Muscle layer of duodenum (tissue), 2 donors: ENCODE measurements around the gene SETD9.

Source experiments
- H3K27ac ChIP-seq: one replicate; pipeline ENCODE4 v1.7.0; 2013; ENCODE audit warnings: mild to moderate bottlenecking, low read length
- H3K27me3 ChIP-seq: one replicate; pipeline ENCODE4 v1.7.0; 2013; ENCODE audit warnings: low read depth, mild to moderate bottlenecking, control low read depth, low read length
- H3K36me3 ChIP-seq, 2 donors: one replicate each; pipeline ENCODE4 v1.7.0; 2013; ENCODE audit warnings: low read length in 2 of 2, control low read depth in 1 of 2, mild to moderate bottlenecking in 1 of 2; ENCODE audit not compliant: insufficient read depth in 2 of 2, control insufficient read depth in 1 of 2
- H3K4me1 ChIP-seq, 2 donors: one replicate each; pipeline ENCODE4 v1.7.0; 2013; ENCODE audit warnings: low read length in 2 of 2, mild to moderate bottlenecking in 2 of 2, control low read depth in 1 of 2, moderate library complexity in 1 of 2; ENCODE audit not compliant: insufficient read depth in 2 of 2, control insufficient read depth in 1 of 2
- H3K4me3 ChIP-seq, 2 donors: one replicate each; pipeline ENCODE4 v1.7.0; 2013; ENCODE audit warnings: low read length in 2 of 2, low read depth in 1 of 2, mild to moderate bottlenecking in 1 of 2
- H3K9me3 ChIP-seq, 2 donors: one replicate each; pipeline ENCODE4 v1.7.0; 2013; ENCODE audit warnings: low read length in 2 of 2, control low read depth in 1 of 2, mild to moderate bottlenecking in 1 of 2; ENCODE audit not compliant: control insufficient read depth in 1 of 2
- donor health status: healthy.

The SETD9 gene, protein sequence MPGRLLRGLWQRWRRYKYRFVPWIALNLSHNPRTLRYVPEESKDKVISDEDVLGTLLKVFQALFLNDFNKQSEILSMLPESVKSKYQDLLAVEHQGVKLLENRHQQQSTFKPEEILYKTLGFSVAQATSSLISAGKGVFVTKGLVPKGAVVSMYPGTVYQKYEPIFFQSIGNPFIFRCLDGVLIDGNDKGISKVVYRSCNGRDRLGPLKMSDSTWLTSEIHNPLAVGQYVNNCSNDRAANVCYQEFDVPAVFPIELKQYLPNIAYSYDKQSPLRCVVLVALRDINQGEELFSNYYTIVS

DNA sequence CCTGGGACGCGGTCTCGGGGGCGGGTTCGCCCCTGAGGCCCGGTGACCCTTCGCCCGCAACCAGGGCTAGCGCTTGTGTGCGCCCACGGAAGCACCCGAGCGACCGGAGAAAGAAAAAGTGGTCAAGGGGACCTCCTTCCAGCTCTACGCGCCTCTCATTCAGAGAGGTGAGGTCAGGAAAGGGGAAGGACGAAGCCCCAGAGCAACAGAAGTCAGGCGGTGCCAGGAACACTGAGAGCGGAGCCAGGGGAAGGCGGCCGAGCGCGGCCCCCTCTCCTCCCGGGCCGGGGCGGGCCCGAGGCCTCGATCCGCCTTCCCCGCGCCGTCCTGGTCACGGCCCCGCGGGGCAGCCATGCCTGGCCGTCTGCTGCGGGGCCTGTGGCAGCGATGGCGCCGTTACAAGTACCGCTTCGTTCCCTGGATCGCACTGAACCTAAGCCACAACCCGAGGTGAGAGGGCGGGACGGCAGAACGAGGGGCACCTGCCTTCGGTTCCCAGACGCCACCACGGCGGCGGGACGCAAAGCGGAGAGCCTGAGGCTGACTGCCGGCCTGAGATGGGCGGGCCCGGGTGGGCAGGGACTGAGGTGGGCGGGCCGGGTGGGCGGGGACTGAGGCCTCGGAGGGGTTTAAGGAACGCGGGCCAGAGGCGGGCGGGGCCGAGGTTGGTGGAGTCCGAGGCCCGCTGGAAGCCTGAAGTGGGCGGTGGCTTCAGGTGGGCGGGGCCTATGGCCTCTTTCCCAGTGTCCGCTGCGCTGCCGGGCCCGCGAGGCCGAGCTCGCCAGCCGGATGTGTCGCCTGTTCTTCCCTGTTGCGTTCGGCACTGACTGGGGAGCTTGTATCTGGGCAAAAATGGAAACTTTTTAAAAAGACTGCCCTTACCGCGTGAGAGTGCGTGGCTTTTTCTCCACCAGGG lies at the start of gene SETD9:
TSS of gene SETD9 (plus strand) at position 303 of the 916 bp plus-strand sequence. CDS start at position 353, 50 bp downstream.
- Histone ChIP-seq H3K36me3 (peaks cover 0 to 6% of the 10 kb centered on the region in 2 donors), H3K4me1 (peaks cover 0 to 5% of the 10 kb centered on the region in 2 donors), H3K27me3 (no peaks in the 10 kb centered on the region), H3K9me3 (no peaks in the 10 kb centered on the region), H3K4me3 (peak within 1 kb of the TSS; percentile 82 to 99), H3K27ac (peak within 1 kb of the TSS; percentile 99)

DNA sequence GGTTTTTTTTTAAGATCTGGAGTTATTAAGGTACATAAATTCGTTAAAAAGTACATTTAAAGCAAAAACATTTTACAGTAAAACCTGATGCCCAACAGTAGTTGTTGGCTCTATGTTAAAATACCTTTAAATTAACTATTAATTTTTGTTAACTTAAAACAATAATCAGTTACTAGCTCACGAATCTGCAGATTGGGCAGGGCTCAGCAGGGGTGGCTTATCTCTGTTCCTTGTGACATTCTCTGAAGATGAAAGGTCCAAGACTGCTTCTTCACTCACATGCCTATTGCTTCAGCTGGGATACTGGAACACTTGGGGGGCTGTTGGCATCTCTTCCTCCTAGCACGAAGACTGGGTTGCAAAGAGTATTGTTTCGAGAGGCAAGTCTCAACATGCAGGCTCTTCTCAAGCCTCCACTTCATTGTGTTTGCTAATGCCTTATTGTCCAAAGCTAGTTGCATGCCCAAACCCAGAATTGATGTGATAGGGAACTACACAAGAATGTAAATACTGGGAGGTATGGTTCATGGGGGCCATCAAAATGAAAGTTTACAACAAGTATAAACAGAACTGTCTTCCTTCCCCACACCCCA lies 47.4 kb upstream of the SETD9 start:
- H3K36me3 ChIP-seq = peaks cover 18 to 19% of the 10 kb centered on the region in 2 donors
- H3K9me3 ChIP-seq = no peaks in the 10 kb centered on the region
- H3K4me3 ChIP-seq = no peak overlapping the region
- no peak overlapping the region for H3K27ac ChIP-seq
- no peaks in the 10 kb centered on the region for H3K27me3 ChIP-seq
- H3K4me1 ChIP-seq = peaks cover 0 to under 1% of the 10 kb centered on the region in 2 donors

DNA sequence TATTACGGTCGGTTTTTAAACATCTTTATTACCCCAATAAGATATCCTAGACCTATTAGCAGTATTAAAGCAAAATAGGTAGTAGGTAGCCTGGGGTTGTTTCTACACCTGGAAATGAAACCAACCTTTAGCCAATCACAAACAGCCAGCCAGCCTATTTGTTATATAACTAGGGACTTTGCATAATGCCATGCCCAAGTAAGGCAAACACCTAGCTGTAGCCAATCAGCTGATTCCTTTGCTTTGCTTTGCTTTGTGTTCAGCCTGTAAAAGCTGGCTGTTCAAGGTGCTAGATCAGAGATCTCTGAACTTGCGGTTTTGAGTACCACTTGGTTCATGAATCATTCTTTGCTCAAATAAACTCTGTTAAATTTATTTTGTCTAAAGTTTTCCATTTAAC lies 46.5 kb upstream of the SETD9 start:
- H3K4me1 ChIP-seq = no peaks in the 10 kb centered on the region
- no peaks in the 10 kb centered on the region for H3K27me3 ChIP-seq
- no peak overlapping the region for H3K27ac ChIP-seq
- H3K4me3 ChIP-seq = no peak overlapping the region
- H3K36me3 ChIP-seq = peaks cover 18 to 21% of the 10 kb centered on the region in 2 donors
- H3K9me3 ChIP-seq = no peaks in the 10 kb centered on the region

DNA sequence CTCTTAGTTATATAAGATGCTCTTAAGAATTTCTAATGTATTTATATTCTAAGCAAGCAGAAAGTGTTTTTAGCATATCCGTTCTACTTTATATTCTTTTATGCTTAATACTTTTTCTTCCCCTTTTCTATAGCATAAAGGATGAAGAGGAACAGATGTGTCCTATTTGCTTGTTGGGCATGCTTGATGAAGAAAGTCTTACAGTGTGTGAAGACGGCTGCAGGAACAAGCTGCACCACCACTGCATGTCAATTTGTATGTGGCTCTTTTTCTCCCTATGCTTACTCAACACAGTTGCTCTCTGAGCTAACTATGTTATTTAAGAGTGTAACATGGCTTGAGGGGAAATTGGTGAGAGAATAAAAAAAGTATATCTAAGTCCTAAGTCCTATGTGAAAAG lies 37.6 kb upstream of the SETD9 start:
- no peak overlapping the region for H3K4me3 ChIP-seq
- no peaks in the 10 kb centered on the region for H3K27me3 ChIP-seq
- no peak overlapping the region for H3K27ac ChIP-seq
- H3K9me3 ChIP-seq = no peaks in the 10 kb centered on the region
- H3K36me3 ChIP-seq = peaks cover 20 to 26% of the 10 kb centered on the region in 2 donors
- peaks cover 0 to 4% of the 10 kb centered on the region in 2 donors for H3K4me1 ChIP-seq

DNA sequence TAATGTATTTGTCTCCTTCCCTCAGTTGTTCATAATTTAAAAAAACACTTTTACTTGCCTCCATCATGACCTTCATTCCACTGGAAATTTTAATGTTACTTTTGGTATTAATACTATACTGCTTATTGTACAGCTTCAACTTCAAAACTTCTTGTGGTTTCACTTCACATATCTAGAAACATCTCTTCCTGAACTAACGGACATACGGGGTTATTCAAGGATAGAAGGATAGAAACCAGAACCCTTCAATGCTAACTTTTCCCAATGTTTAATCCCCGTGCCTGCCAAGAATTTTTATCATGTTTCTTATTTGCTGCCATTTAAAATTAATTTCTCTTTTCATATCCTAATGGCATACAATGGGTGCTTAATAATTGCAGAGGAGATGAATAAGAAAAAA lies 36.3 kb upstream of the SETD9 start:
- H3K4me1 ChIP-seq = peaks cover 0 to 4% of the 10 kb centered on the region in 2 donors
- H3K4me3 ChIP-seq = no peak overlapping the region
- no peak overlapping the region for H3K27ac ChIP-seq
- H3K36me3 ChIP-seq = peaks cover 26 to 27% of the 10 kb centered on the region in 2 donors
- H3K27me3 ChIP-seq = no peaks in the 10 kb centered on the region
- H3K9me3 ChIP-seq = no peaks in the 10 kb centered on the region

DNA sequence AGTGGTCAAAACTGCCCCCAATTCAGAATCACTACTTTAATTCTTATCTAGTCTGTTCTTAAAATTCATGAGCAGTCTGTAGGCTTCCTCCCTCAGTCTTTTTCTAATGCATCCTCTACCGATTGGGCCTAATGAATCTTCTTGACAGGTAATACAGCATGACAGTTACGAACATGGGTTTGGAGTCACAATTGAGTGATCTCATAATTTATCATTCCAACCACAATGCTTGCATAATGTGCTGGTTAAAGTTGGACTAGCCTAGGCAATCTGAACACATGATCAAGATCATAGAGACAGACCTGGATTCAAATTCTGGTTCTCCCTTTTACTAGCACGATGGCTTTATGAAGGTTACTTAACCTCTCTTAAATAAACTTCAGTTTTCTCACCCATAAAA lies 33.1 kb upstream of the SETD9 start:
- Histone ChIP-seq H3K9me3 (no peaks in the 10 kb centered on the region), H3K4me3 (no peak overlapping the region), H3K4me1 (peaks cover 0 to 4% of the 10 kb centered on the region in 2 donors), H3K27me3 (no peaks in the 10 kb centered on the region), H3K27ac (no peak overlapping the region), H3K36me3 (peaks cover 41 to 43% of the 10 kb centered on the region in 2 donors)

DNA sequence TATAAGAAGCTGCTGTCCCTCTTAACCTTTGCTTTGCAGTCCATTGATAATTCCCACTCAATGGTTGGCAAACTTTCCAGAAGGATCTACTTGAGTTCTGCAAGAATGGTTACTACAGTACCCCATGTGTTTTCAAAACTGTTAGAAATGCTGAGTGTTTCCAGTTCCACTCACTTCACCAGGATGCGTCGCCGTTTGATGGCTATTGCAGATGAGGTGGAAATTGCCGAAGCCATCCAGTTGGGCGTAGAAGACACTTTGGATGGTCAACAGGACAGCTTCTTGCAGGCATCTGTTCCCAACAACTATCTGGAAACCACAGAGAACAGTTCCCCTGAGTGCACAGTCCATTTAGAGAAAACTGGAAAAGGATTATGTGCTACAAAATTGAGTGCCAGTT lies 27.8 kb upstream of the SETD9 start:
- Histone ChIP-seq H3K27me3 (no peaks in the 10 kb centered on the region), H3K4me1 (no peaks in the 10 kb centered on the region), H3K4me3 (no peak overlapping the region), H3K9me3 (no peaks in the 10 kb centered on the region), H3K27ac (no peak overlapping the region), H3K36me3 (peaks cover 58 to 67% of the 10 kb centered on the region in 2 donors)

DNA sequence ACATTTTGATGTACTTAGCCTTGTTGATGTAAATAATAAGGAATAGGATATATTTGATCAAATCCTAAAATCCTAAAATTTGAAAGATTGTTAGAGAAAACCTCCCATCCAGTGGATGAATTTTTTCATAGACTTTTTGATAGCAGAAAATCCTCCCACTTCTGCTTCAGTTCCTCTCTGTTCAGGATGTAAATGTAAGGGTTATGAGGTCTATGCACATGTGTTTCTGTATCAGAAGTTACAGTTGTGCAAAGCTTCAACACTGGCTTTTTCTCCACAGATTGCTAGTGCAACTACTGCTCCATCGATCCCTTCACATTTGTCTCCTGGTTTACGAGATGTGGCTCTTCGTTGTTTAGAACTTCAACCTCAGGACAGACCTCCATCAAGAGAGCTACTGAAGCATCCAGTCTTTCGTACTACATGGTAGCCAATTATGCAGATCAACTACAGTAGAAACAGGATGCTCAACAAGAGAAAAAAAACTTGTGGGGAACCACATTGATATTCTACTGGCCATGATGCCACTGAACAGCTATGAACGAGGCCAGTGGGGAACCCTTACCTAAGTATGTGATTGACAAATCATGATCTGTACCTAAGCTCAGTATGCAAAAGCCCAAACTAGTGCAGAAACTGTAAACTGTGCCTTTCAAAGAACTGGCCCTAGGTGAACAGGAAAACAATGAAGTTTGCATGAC lies 16.0 kb upstream of the SETD9 start:
- no peak overlapping the region for H3K27ac ChIP-seq
- H3K4me3 ChIP-seq = no peak overlapping the region
- no peaks in the 10 kb centered on the region for H3K4me1 ChIP-seq
- peaks cover 24 to 32% of the 10 kb centered on the region in 2 donors for H3K36me3 ChIP-seq
- H3K27me3 ChIP-seq = no peaks in the 10 kb centered on the region
- no peaks in the 10 kb centered on the region for H3K9me3 ChIP-seq

DNA sequence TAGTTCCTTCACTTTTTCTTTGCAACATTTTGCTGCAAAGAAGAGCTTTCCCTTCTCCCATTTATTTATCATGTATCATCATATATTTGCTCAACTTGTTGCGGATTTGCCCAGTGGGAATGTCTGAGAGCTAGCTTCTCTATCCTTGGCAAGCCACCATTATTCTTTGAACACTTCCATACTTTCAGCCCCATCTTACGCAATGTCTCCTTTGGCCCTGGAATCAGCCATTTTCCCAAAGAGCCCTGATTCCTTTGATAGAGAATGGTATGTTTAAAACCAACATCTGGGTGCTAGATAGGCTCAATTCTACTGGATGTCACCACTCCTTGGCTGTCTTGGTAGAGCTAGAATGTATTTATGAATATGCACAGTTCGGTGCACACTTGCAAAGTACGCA lies 12.6 kb upstream of the SETD9 start:
- H3K27ac ChIP-seq = no peak overlapping the region
- H3K27me3 ChIP-seq = no peaks in the 10 kb centered on the region
- no peaks in the 10 kb centered on the region for H3K4me1 ChIP-seq
- no peaks in the 10 kb centered on the region for H3K9me3 ChIP-seq
- H3K36me3 ChIP-seq = peaks cover 10 to 12% of the 10 kb centered on the region in 2 donors
- H3K4me3 ChIP-seq = no peak overlapping the region

DNA sequence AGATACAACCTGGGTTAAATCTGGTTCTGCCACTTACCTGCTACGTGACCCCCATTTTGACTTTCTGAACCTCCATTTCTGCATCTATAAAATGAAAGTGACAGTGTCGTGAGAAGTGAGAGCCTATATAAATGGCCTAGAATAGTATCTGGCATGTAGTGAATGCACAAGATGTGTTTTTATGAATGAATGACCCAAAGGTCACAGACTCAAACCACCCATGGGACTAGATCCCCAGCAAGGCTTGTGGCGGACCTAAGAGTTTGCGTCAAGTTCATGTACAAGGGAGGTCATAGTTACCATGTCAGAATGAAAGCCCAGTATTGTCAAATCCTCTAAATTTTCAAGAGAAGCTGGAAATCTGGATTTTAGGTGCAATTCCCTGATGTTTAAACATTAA lies 11.2 kb upstream of the SETD9 start:
- no peaks in the 10 kb centered on the region for H3K9me3 ChIP-seq
- H3K27ac ChIP-seq = no peak overlapping the region
- H3K36me3 ChIP-seq = peaks cover 9 to 12% of the 10 kb centered on the region in 2 donors
- no peaks in the 10 kb centered on the region for H3K4me1 ChIP-seq
- H3K4me3 ChIP-seq = no peak overlapping the region
- H3K27me3 ChIP-seq = no peaks in the 10 kb centered on the region

DNA sequence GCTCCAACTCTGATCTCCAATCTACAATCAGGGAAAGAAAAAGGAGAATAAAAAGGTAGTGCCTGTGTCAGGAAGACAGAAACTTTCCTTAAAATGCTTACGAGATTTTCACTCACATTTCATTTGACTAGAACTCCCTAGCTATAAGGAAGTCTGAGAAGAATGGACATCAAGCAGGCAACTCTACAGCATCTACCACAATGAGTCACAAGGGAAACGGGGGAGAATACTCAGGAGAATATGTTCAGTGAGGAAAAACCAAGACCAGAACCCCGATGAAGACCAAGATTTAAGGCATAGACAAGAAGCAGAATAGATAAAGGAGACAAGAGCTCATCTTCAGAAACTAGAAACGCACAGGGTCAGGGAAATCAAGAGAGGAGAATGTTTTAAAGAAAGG lies 9.0 kb upstream of the SETD9 start:
- Histone ChIP-seq H3K36me3 (peaks cover 1 to 3% of the 10 kb centered on the region in 2 donors), H3K4me1 (no peaks in the 10 kb centered on the region), H3K27me3 (no peaks in the 10 kb centered on the region), H3K4me3 (no peak overlapping the region), H3K9me3 (no peaks in the 10 kb centered on the region), H3K27ac (no peak overlapping the region)
